ENCODE measurements around the gene TMEM80.
"Not testable (repeated sequence)": the region's sequence is repeated elsewhere in the genome, so short reads cannot be mapped to it uniquely, and the experiment has no call there.

Gene TMEM80

GRCh38 chr11:688681-689080, 6.9 kb upstream of the TMEM80 start (continued):
- TF ChIP-seq ZNF266 (tag by site-specific recombination; IDR thresholded peaks at IDR 0.05; ENCODE audit: low read depth) (no peak), ZNF596 (tag by site-specific recombination; IDR thresholded peaks at IDR 0.05) (no peak), ZNF404 (tag by site-specific recombination; IDR thresholded peaks at IDR 0.05) (no peak), ZNF785 (tag by site-specific recombination; IDR thresholded peaks at IDR 0.05) (no peak)

GRCh38 chr11:689625-690024, 6.0 kb upstream of the TMEM80 start:
- Histone ChIP-seq H3K27ac (ENCODE audit: extremely low read depth, low read depth, low read length) (no peak overlapping the region), H3K4me3 (ENCODE audit: low read depth, low read length) (no peak overlapping the region), H3K4me1 (ENCODE audit: control insufficient read depth, insufficient read depth, low read length) (no peaks in the 10 kb centered on the region), H3K9me3 (ENCODE audit: control insufficient read depth, insufficient read depth, low read depth, low read length) (no peaks in the 10 kb centered on the region), H3K36me3 (ENCODE audit: control insufficient read depth in 2 of 2, insufficient read depth in 1 of 2, low read length in 2 of 2) (peaks cover 0 to 73% of the 10 kb centered on the region in 2 experiments; a peak in 2 of 3 replicates)
- CTCF ChIA-PET = no interaction called here
- TF ChIP-seq ZNF555 (tag by site-specific recombination; conservative IDR thresholded peaks at IDR 0.05) (no peak), ZFP69B (tag by site-specific recombination; IDR thresholded peaks at IDR 0.05) (no peak), ZNF239 (tag by site-specific recombination; IDR thresholded peaks at IDR 0.05) (no peak), ZNF184 (tag by site-specific recombination; IDR thresholded peaks at IDR 0.05) (no peak), ZNF654 (tag by site-specific recombination; IDR thresholded peaks at IDR 0.05; ENCODE audit: low read depth) (no peak), ZSCAN4 (tag by site-specific recombination; IDR thresholded peaks at IDR 0.05) (no peak), ZNF521 (tag by site-specific recombination; IDR thresholded peaks at IDR 0.05) (no peak), ZNF701 (tag by site-specific recombination; IDR thresholded peaks at IDR 0.05) (no peak), OVOL3 (tag by site-specific recombination; IDR thresholded peaks at IDR 0.05) (no peak), ZNF513 (tag by site-specific recombination; IDR thresholded peaks at IDR 0.05) (no peak), ZNF423 (tag by site-specific recombination; IDR thresholded peaks at IDR 0.05) (no peak)
- POLR2A ChIA-PET = no interaction called here

- H3K4me3 ChIP-seq (ENCODE audit: low read depth, low read length); CTCF ChIA-PET; H3K27ac ChIP-seq (ENCODE audit: extremely low read depth, low read depth, low read length); H3K9me3 ChIP-seq (ENCODE audit: control insufficient read depth, insufficient read depth, low read depth, low read length); POLR2A ChIA-PET; H3K4me1 ChIP-seq (ENCODE audit: control insufficient read depth, insufficient read depth, low read length): not testable (repeated sequence)
- H3K36me3 ChIP-seq (ENCODE audit: control insufficient read depth in 2 of 2, insufficient read depth in 1 of 2, low read length in 2 of 2) = peaks cover 0 to 67% of the 10 kb centered on the region in 2 experiments; a peak in 2 of 3 replicates
Observed at GRCh38 chr11:690244-690643, 5.4 kb upstream of the TMEM80 start.

GRCh38 chr11:690738-691633, 4.6 kb upstream of the TMEM80 start:
- TF ChIP-seq ZNF426 (tag by site-specific recombination; IDR thresholded peaks at IDR 0.05) (no peak), ZNF571 (tag by site-specific recombination; IDR thresholded peaks at IDR 0.05) (no peak), ZNF501 (tag by site-specific recombination; IDR thresholded peaks at IDR 0.05) (no peak), ZNF19 (tag by site-specific recombination; IDR thresholded peaks at IDR 0.05; ENCODE audit: low read depth) (no peak), ZNF266 (tag by site-specific recombination; IDR thresholded peaks at IDR 0.05; ENCODE audit: low read depth) (no peak), ZIC2 (tag by site-specific recombination; IDR thresholded peaks at IDR 0.05) (no peak), ZSCAN18 (tag by site-specific recombination; IDR thresholded peaks at IDR 0.05) (no peak), RBAK (tag by site-specific recombination; IDR thresholded peaks at IDR 0.05) (no peak), ZNF610 (tag by site-specific recombination; IDR thresholded peaks at IDR 0.05; ENCODE audit: borderline replicate concordance) (no peak), ZNF132 (tag by site-specific recombination; IDR thresholded peaks at IDR 0.05; ENCODE audit: borderline replicate concordance) (no peak), ZNF529 (tag by site-specific recombination; IDR thresholded peaks at IDR 0.05; ENCODE audit: insufficient replicate concordance) (no peak)
- Histone ChIP-seq H3K4me3 (ENCODE audit: low read depth, low read length) (no peak overlapping the region), H3K36me3 (ENCODE audit: control insufficient read depth in 2 of 2, insufficient read depth in 1 of 2, low read length in 2 of 2) (peaks cover 0 to 60% of the 10 kb centered on the region in 2 experiments; a peak in 2 of 3 replicates), H3K9me3 (ENCODE audit: control insufficient read depth, insufficient read depth, low read depth, low read length) (no peaks in the 10 kb centered on the region), H3K4me1 (ENCODE audit: control insufficient read depth, insufficient read depth, low read length) (no peaks in the 10 kb centered on the region), H3K27ac (ENCODE audit: extremely low read depth, low read depth, low read length) (no peak overlapping the region)
- POLR2A ChIA-PET = no interaction called here
- CTCF ChIA-PET = interaction anchor here (0.6 to 0.8 kb wide), 2 partner anchors 32 to 35 kb away, joined by 3 to 5 read pairs; no protein-coding TSS in a partner anchor
